Left lung (tissue), 10 donors: ENCODE measurements around the gene AKR1E2. TPM values are rescaled to one million over a fixed set of nuclear protein-coding genes. Genes with fewer than 3 reads are reported as not detected.

Experiments
- ATAC-seq: fragments of 200-7000 bp; cut with Tn5 transposase; one replicate; pipeline ENCODE4 v1.9.1; 2020; ENCODE audit warnings: moderate library complexity
- DNase-seq, 4 donors: peaks; one replicate each; pipeline ENCODE4 v3.0.0-alpha.2; 2013 to 2020
- H3K27ac ChIP-seq, 2 donors: fragments of 200-600 bp; sonication (generic) in 1 of 2; one replicate each; pipeline versions ENCODE4 v1.5.0 to v1.8.0; 2020 to 2021
- H3K27me3 ChIP-seq, 2 donors: fragments of 200-600 bp; sonication (generic) in 1 of 2; one replicate each; pipeline versions ENCODE4 v1.5.0 to v1.8.0; 2020 to 2021
- H3K36me3 ChIP-seq, 2 donors: fragments of 200-600 bp; sonication (generic) in 1 of 2; one replicate each; pipeline versions ENCODE4 v1.5.0 to v1.8.0; 2020 to 2021
- H3K4me1 ChIP-seq, 2 donors: fragments of 200-600 bp; one replicate each; pipeline ENCODE4 v1.8.0; 2021
- H3K4me3 ChIP-seq, 2 donors: fragments of 200-600 bp; sonication (generic) in 1 of 2; one replicate each; pipeline versions ENCODE4 v1.5.0 to v1.8.0; 2020 to 2021; ENCODE audit warnings: mild to moderate bottlenecking in 1 of 2
- H3K9me3 ChIP-seq, 2 donors: fragments of 200-600 bp; sonication (generic) in 1 of 2; one replicate each; pipeline versions ENCODE4 v1.5.0 to v1.8.0; 2020 to 2021
- intact Hi-C, 2 donors: fragments of 100-400 bp; cut with DNase I; formaldehyde crosslinking; loops; one replicate each; pipeline versions ENCODE4 v1.11.2 to v1.14.2; 2022
- polyA plus RNA-seq, 6 donors: library from polyadenylated mRNA; unstranded; fragments of 120-200 nt; gene quantifications; one replicate each; pipeline ENCODE4 v1.2.1, GENCODE V29; 2013; ENCODE audit not compliant: insufficient read length in 6 of 6
- total RNA-seq, 2 donors: library from RNA; stranded (reverse); fragmentation: NEBNext Ultra II Directional; extraction: Animal tissue kit (Norgen Biotek cat#: 25700); gene quantifications; one replicate each; pipeline ENCODE4 v1.2.1, GENCODE V29; 2021
- TF ChIP-seq, protein P1 (sequence below), 2 donors: fragments of 200-600 bp; sonication (generic) in 1 of 2; IDR thresholded peaks; one replicate each; pipeline versions ENCODE4 v1.5.0 to v1.8.0; 2021; ENCODE audit warnings: antibody characterized with exemption in 2 of 2
- donor health status: DM: no; HTN: yes; CAD: no.
- donor health status: DM: no; HTN: no; CAD: no.

AKR1E2 gene
- total and polyA plus RNA-seq, 8 donors, result 4.8 to 13.1 (median 9.0) TPM

DNA sequence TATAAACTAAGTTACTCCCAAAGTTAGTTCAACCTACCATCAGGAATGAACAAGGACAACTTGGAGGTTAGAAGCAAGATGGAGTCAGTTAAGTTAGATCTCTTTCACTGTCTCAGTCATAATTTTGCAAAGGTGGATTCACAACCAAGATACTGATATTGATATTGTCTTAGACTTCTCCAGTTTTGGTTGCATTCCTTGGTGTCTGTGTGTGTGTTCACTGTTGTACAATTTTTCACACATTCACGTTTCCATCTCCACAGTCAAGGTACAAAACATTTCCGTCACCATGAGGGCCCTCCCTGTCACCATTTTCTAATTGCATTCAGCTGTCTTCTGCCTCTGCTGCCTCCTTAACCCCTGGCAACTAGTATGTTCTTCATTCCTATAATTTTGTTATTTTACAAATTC lies 41.1 kb downstream of the AKR1E2 start:
- no peak overlapping the region for H3K27ac ChIP-seq
- TF ChIP-seq, protein P1, sequence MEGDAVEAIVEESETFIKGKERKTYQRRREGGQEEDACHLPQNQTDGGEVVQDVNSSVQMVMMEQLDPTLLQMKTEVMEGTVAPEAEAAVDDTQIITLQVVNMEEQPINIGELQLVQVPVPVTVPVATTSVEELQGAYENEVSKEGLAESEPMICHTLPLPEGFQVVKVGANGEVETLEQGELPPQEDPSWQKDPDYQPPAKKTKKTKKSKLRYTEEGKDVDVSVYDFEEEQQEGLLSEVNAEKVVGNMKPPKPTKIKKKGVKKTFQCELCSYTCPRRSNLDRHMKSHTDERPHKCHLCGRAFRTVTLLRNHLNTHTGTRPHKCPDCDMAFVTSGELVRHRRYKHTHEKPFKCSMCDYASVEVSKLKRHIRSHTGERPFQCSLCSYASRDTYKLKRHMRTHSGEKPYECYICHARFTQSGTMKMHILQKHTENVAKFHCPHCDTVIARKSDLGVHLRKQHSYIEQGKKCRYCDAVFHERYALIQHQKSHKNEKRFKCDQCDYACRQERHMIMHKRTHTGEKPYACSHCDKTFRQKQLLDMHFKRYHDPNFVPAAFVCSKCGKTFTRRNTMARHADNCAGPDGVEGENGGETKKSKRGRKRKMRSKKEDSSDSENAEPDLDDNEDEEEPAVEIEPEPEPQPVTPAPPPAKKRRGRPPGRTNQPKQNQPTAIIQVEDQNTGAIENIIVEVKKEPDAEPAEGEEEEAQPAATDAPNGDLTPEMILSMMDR (IDR thresholded peaks at IDR 0.05), result no peak
- no peak for DNase-seq

DNA sequence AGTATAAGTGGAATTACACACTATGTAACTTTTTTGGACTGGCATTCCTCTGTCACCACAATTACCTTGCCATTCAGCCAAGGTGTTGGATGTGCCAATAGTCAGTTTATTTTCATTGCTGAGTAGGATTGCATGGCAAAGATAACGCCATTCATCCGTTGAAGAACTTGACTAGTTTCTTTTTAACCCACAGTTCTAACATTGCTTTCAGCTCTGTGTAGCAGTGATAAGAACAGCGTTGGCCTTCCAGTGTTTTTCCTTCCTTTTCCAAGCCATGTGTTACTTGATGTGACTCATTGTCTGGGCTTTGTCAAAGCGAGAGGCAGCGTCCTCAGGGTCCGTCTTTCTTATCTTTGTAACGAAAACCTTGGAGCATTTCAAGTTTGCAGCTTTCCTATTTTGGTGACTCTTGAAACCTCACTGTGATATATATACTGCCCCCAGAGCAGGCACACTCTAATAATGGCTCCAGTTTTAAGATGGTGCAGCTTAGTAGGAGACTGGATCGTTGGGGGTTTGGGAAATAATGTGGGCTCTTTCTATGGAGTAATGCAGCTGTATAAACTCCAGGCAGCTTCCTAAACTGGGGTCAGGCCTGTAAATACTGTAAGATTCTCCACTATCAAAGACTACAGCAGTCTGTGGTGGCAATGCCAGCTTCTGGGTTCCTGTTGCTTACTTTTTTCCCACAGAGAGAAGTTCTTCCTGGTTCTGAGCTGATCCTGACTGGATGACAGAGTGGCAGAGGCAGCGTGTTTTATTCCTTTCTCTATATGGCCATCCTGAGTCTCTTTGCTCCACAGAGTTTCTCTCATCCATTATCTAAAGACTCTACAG lies 41.7 kb downstream of the AKR1E2 start:
- Histone ChIP-seq H3K4me3 (no peak overlapping the region), H3K9me3 (no peaks in the 10 kb centered on the region), H3K27me3 (no peaks in the 10 kb centered on the region), H3K27ac (no peak overlapping the region), H3K36me3 (no peaks in the 10 kb centered on the region), H3K4me1 (no peaks in the 10 kb centered on the region)
- TF ChIP-seq, protein P1 (IDR thresholded peaks at IDR 0.05), result no peak
- no peak for DNase-seq
- ATAC-seq, result no peak
- intact Hi-C loops, result no loop called here

More for the DNA sequence above, 41.1 kb downstream of the AKR1E2 start:
- H3K36me3 ChIP-seq, result no peaks in the 10 kb centered on the region
- no peak for ATAC-seq
- no peaks in the 10 kb centered on the region for H3K4me1 ChIP-seq
- intact Hi-C loops, result no loop called here
- H3K27me3 ChIP-seq, result no peaks in the 10 kb centered on the region
- H3K9me3 ChIP-seq, result no peaks in the 10 kb centered on the region
- H3K4me3 ChIP-seq, result no peak overlapping the region

DNA sequence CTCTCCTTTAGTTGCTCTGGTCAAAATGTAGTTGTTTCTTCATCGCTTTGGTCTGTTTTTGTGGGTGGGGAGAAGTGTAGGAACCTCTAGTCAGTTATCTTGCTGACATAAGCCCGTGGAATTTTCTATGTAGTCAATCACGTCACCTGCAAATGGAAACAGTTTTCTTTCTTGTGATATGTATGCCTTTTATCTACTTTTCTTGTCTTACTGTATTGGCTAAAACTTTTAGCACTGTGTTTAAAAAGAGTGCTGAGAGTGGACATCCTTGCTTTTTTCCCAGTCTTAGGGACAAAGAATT lies 42.3 kb downstream of the AKR1E2 start:
- no peaks in the 10 kb centered on the region for H3K27me3 ChIP-seq
- TF ChIP-seq, protein P1 (IDR thresholded peaks at IDR 0.05), result no peak
- DNase-seq, result no peak
- H3K27ac ChIP-seq, result no peak overlapping the region
- no peak overlapping the region for H3K4me3 ChIP-seq
- no peaks in the 10 kb centered on the region for H3K4me1 ChIP-seq
- no peaks in the 10 kb centered on the region for H3K9me3 ChIP-seq
- H3K36me3 ChIP-seq, result no peaks in the 10 kb centered on the region
- intact Hi-C loops, result no loop called here
- no peak for ATAC-seq

DNA sequence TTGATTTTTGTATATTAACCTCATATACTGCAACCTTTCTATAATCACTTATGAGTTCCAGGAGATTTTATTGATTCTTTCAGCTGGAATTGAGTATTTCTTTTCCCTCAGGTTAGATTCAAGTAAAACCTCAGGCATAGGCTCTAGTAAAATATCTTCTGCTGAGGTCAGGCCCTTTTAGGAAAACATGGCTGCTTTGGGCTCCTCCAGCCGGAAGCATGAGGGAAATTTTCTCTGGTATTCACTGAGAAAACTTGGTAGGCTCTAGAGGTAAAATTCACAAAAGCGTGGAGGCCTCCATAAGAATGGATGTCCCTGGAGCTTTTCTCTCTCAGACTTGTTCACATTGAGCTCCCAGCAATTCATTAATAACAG lies 56.7 kb downstream of the AKR1E2 start:
- TF ChIP-seq, protein P1 (IDR thresholded peaks at IDR 0.05), result no peak
- Histone ChIP-seq H3K27me3 (no peaks in the 10 kb centered on the region), H3K27ac (no peak overlapping the region), H3K4me1 (no peaks in the 10 kb centered on the region), H3K9me3 (no peaks in the 10 kb centered on the region), H3K4me3 (no peak overlapping the region), H3K36me3 (no peaks in the 10 kb centered on the region)
- intact Hi-C loops, result no loop called here
- DNase-seq, result peak in 1 of 4 donors; percentile 5
- no peak for ATAC-seq

DNA sequence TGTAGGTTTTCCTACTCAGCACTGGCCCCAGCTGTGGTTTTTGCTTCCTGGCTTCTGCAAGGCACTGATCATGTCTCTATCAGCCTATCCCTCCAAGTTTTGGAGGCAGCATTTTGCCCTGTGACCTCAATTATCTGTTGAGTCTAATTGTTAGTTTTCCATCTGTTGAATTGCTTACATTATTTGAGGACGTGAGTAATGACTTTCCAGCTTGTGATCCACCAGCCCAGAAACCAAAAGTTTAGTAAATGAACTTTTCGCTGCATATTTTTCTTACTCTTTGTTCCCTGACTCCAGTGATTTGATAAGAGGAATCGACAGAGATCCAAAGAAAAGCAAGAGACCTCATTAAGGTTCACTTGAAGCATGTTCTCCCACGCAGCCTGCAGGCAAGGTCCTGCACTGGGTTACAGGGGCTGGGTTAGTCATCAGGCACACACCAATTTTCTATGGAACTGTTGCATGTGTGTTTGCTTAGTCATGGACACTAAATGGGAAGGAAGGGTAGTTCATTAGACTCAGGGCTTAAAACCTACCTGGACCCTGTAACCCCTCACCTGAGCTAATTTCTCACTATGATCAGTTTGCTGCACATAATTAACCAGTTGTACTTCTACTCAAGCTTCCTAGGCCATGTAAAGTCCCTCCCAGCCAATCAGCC lies 57.2 kb downstream of the AKR1E2 start:
- DNase-seq, result peak in 2 of 4 donors; percentile 67 to 77
- TF ChIP-seq, protein P1 (IDR thresholded peaks at IDR 0.05), result no peak
- Histone ChIP-seq H3K27me3 (no peaks in the 10 kb centered on the region), H3K36me3 (no peaks in the 10 kb centered on the region), H3K9me3 (no peaks in the 10 kb centered on the region), H3K27ac (no peak overlapping the region), H3K4me3 (no peak overlapping the region), H3K4me1 (no peaks in the 10 kb centered on the region)
- ATAC-seq, result peak; percentile 59
- intact Hi-C loops, result no loop called here
